HCT116 (cell line): Measurements from ENCODE around the gene GPC5.

Experiments
- ATF3 ChIP-seq: IDR thresholded peaks from 2 replicates; pipeline ENCODE4 v1.6.1; 2012
- CEBPB ChIP-seq: IDR thresholded peaks from 2 replicates; pipeline ENCODE4 v1.6.1; 2012; ENCODE audit warnings: low read depth
- CTCF ChIP-seq, 3 experiments: fragments of 200-600 bp in 1 of 3; sonication (generic) in 1 of 3; IDR thresholded peaks in 2 of 3; conservative IDR thresholded peaks in 1 of 3; 2 replicates each; pipeline ENCODE4 v1.5.1; 2012 to 2017; ENCODE audit warnings: low read depth in 2 of 3, low read length in 2 of 3, antibody characterized with exemption in 1 of 3, borderline replicate concordance in 1 of 3, control low read depth in 1 of 3, mild to moderate bottlenecking in 1 of 3, mixed read lengths in 1 of 3, mixed run types in 1 of 3, moderate library complexity in 1 of 3; ENCODE audit not compliant: insufficient read depth in 1 of 3
- ELF1 ChIP-seq: IDR thresholded peaks from 2 replicates; pipeline ENCODE4 v1.6.1; 2012; ENCODE audit warnings: low read depth, borderline replicate concordance
- EZH2 ChIP-seq: fragments of 200-600 bp; sonication (generic); IDR thresholded peaks from 2 replicates; pipeline ENCODE4 v1.6.1; 2017; ENCODE audit warnings: antibody characterized with exemption, mixed run types
- FOSL1 ChIP-seq: IDR thresholded peaks from 2 replicates; pipeline ENCODE4 v1.6.1; 2012; ENCODE audit warnings: low read depth
- POLR2AphosphoS5 ChIP-seq: IDR thresholded peaks from 2 replicates; pipeline ENCODE4 v1.6.1; 2011; ENCODE audit warnings: mild to moderate bottlenecking, low read depth, low read length, moderate library complexity
- RAD21 ChIP-seq: IDR thresholded peaks from 2 replicates; pipeline ENCODE4 v1.6.1; 2012; ENCODE audit warnings: low read depth, mild to moderate bottlenecking
- TCF7L2 ChIP-seq: IDR thresholded peaks from 2 replicates; pipeline ENCODE4 v1.7.0; 2011; ENCODE audit warnings: borderline replicate concordance, inconsistent platforms; ENCODE audit not compliant: insufficient read depth, insufficient read length; ENCODE audit errors: extremely low read depth
- ZNF274 ChIP-seq: fragments of 200-500 bp; sonication (Bioruptor generic); IDR thresholded peaks from 2 replicates; pipeline ENCODE4 v1.6.1; 2014; ENCODE audit warnings: mild to moderate bottlenecking, low read depth, low read length, inconsistent platforms

DNA sequence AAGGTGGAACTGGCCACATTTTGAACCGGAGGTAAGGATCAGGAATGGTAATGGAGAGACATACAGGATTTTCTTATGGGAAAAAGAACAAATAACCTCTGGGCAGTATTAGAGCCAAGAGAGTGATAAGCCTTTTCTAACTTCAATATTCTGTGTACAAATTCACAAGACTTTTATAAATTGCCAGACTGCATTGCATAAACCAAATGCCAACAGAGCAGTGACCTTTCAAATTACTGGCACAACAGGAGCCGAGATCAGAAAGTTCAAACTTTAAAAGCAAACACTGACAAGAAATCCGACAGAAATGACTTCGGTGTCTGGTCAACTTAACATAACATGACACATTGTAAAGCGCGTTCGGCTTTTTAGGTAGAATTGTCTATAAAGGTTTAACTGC is 737.1 kb downstream of the GPC5 start:
- no peak for TF ChIP-seq EZH2
- TF ChIP-seq CTCF (IDR thresholded peaks at IDR 0.05 in 2 of 3, conservative IDR thresholded peaks at IDR 0.05 in 1 of 3; ENCODE audit: borderline replicate concordance in 1 of 3, insufficient read depth in 1 of 3, low read depth in 2 of 3, low read length in 2 of 3) = no peak
- TF ChIP-seq ELF1 = no peak
- TF ChIP-seq TCF7L2 = no peak
- TF ChIP-seq CEBPB = no peak
- TF ChIP-seq POLR2AphosphoS5 = no peak
- no peak for TF ChIP-seq ATF3
- TF ChIP-seq FOSL1 = no peak
- no peak for TF ChIP-seq RAD21
- no peak for TF ChIP-seq ZNF274
